Natural killer cell (primary cell): Measurements from ENCODE around the gene THAP12. TPM values are rescaled to one million over a fixed set of nuclear protein-coding genes. Genes with fewer than 3 reads are reported as not detected.

ENCODE experiments used
- ATAC-seq, 3 donors: fragments of 150-1000 bp in 2 of 3; fragments of 200-7000 bp in 1 of 3; cut with Tn5 transposase; 1 replicate in 1 of 3; 2 replicates in 2 of 3; pipeline ENCODE4 v1.10.0; 2021; ENCODE audit warnings: mild to moderate bottlenecking in 2 of 3, moderate library complexity in 2 of 3
- DNase-seq, 2 donors: peaks; one replicate each; pipeline versions ENCODE4 v3.0.0 to v3.0.0-alpha.2; 2013 to 2021; ENCODE audit warnings: mixed read lengths in 1 of 2
- H3K27ac ChIP-seq: one replicate; pipeline ENCODE4 v1.5.1; 2013; ENCODE audit warnings: mild to moderate bottlenecking, low read length
- H3K27me3 ChIP-seq: one replicate; pipeline ENCODE4 v1.6.1; 2013; ENCODE audit warnings: low read length; ENCODE audit not compliant: control insufficient read depth, insufficient read depth
- H3K36me3 ChIP-seq: one replicate; pipeline ENCODE4 v1.6.1; 2013; ENCODE audit warnings: low read length; ENCODE audit not compliant: control insufficient read depth, insufficient read depth
- H3K4me1 ChIP-seq: one replicate; pipeline ENCODE4 v1.6.1; 2013; ENCODE audit warnings: low read length; ENCODE audit not compliant: control insufficient read depth, insufficient read depth
- H3K4me3 ChIP-seq: one replicate; pipeline ENCODE4 v1.5.1; 2013; ENCODE audit warnings: low read length
- H3K9me3 ChIP-seq: one replicate; pipeline ENCODE4 v1.6.1; 2013; ENCODE audit warnings: low read length; ENCODE audit not compliant: control insufficient read depth, insufficient read depth
- H3K27ac Mint-ChIP-seq, 2 donors: one replicate each; pipeline ENCODE4 v1.8.0; 2022; ENCODE audit warnings: mild to moderate bottlenecking in 2 of 2, mixed read lengths in 2 of 2, moderate library complexity in 1 of 2
- H3K27me3 Mint-ChIP-seq, 2 donors: one replicate each; pipeline ENCODE4 v1.8.0; 2022; ENCODE audit warnings: low read depth in 2 of 2, mixed read lengths in 2 of 2
- H3K36me3 Mint-ChIP-seq: one replicate; pipeline ENCODE4 v1.8.0; 2022; ENCODE audit warnings: mixed read lengths
- H3K4me1 Mint-ChIP-seq, 2 donors: one replicate each; pipeline ENCODE4 v1.8.0; 2022; ENCODE audit warnings: mixed read lengths in 2 of 2
- H3K4me3 Mint-ChIP-seq: one replicate; pipeline ENCODE4 v1.8.0; 2022; ENCODE audit warnings: mild to moderate bottlenecking, moderate library complexity, mixed read lengths
- H3K9me3 Mint-ChIP-seq, 2 donors: one replicate each; pipeline ENCODE4 v1.8.0; 2022; ENCODE audit warnings: mixed read lengths in 2 of 2
- WGBS: methylation state at CpG from one replicate; pipeline ENCODE4 v1.1.7; 2013; ENCODE audit warnings: missing lambda C conversion rate; ENCODE audit not compliant: insufficient coverage; 5-methylcytosine and 5-hydroxymethylcytosine counted together
- intact Hi-C: fragments of 100-400 bp; cut with micrococcal nuclease; formaldehyde crosslinking; loops from one replicate; pipeline ENCODE4 v1.14.2; 2022
- total RNA-seq, 4 donors: library from RNA; stranded (reverse); fragments of 120-200 nt in 1 of 4; gene quantifications; one replicate each; pipeline versions ENCODE4 v1.2.3 to v1.2.4, GENCODE V29; 2013 to 2022
- TF ChIP-seq, protein P1 (sequence below): fragments of 200-600 bp; IDR thresholded peaks from one replicate; pipeline ENCODE4 v1.8.0; 2022; ENCODE audit warnings: antibody characterized with exemption

THAP12 gene
- total RNA-seq, 3 donors from 2014 or later (not counting 1 experiment from before 2014, with no cell fraction given), result 56.0 to 66.1 (median 64.3) TPM

DNA sequence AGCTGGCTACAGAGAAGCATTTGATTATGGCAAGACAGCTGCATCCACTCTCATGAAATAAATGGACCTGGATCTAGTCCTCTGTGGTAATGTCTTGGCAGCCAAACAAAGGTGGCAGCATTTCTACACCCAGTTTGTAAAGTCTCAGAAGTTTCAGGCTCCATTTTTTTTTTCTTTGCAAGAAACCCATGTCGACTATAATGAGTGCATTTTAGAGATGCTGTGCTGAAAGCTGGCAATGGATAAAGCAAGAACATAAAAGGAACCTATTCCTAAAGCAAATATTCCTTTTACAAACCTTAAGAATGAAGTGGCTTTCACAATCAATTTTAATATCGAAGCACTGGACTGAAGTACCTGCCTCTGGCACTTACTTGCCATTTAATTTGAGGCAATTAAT is 33.5 kb downstream of the THAP12 start:
- peaks cover 10% of the 10 kb centered on the region for H3K36me3 Mint-ChIP-seq
- no peaks in the 10 kb centered on the region for H3K9me3 Mint-ChIP-seq
- no peak for ATAC-seq
- Histone ChIP-seq H3K4me1 (no peaks in the 10 kb centered on the region), H3K27ac (no peak overlapping the region), H3K4me3 (no peak overlapping the region), H3K27me3 (no peaks in the 10 kb centered on the region), H3K9me3 (no peaks in the 10 kb centered on the region), H3K36me3 (peaks cover 12% of the 10 kb centered on the region)
- H3K27me3 Mint-ChIP-seq, result no peaks in the 10 kb centered on the region
- intact Hi-C loops, result no loop called here
- TF ChIP-seq, protein P1, sequence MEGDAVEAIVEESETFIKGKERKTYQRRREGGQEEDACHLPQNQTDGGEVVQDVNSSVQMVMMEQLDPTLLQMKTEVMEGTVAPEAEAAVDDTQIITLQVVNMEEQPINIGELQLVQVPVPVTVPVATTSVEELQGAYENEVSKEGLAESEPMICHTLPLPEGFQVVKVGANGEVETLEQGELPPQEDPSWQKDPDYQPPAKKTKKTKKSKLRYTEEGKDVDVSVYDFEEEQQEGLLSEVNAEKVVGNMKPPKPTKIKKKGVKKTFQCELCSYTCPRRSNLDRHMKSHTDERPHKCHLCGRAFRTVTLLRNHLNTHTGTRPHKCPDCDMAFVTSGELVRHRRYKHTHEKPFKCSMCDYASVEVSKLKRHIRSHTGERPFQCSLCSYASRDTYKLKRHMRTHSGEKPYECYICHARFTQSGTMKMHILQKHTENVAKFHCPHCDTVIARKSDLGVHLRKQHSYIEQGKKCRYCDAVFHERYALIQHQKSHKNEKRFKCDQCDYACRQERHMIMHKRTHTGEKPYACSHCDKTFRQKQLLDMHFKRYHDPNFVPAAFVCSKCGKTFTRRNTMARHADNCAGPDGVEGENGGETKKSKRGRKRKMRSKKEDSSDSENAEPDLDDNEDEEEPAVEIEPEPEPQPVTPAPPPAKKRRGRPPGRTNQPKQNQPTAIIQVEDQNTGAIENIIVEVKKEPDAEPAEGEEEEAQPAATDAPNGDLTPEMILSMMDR, result no peak
- no peak for DNase-seq
- 67% methylated on average over 2 of the region's 2 CpGs for WGBS
- no peak overlapping the region for H3K27ac Mint-ChIP-seq
- no peaks in the 10 kb centered on the region for H3K4me1 Mint-ChIP-seq
- no peak overlapping the region for H3K4me3 Mint-ChIP-seq

DNA sequence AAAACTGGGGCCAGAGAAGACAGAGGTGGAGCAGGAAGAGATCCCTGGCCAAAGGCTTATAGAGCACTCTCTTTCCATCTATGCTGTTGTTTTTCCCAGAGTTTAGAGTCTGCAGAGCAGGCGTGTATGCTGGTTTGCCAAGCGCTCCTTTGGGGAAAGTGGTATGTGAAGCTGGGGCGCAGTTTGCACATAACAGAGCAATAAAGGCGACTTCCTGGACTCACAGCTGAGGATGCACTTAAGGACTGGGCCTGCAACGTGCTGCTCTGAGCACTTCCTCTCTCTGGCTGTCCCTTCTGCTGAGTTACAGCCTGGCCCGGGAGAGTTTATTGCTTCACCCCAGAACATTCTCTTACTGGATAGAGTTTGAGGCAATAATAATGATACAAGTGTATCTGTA is 41.7 kb downstream of the THAP12 start:
- Histone ChIP-seq H3K36me3 (no peaks in the 10 kb centered on the region), H3K9me3 (peaks cover 10% of the 10 kb centered on the region), H3K4me1 (no peaks in the 10 kb centered on the region), H3K27ac (no peak overlapping the region), H3K27me3 (no peaks in the 10 kb centered on the region), H3K4me3 (no peak overlapping the region)
- Mint-ChIP-seq H3K4me3 (no peak overlapping the region), H3K9me3 (no peaks in the 10 kb centered on the region), H3K27me3 (no peaks in the 10 kb centered on the region), H3K4me1 (peaks cover 0 to 5% of the 10 kb centered on the region in 2 donors), H3K36me3 (no peaks in the 10 kb centered on the region), H3K27ac (peak overlapping the region in 1 of 2 donors; percentile 19)
- 23% methylated on average over 5 of the region's 6 CpGs for WGBS
- ATAC-seq (peak in 1 of 3 donors; percentile 67), DNase-seq (peak in 1 of 2 donors; percentile 19)
- intact Hi-C loops, result no loop called here
- TF ChIP-seq, protein P1, result no peak

DNA sequence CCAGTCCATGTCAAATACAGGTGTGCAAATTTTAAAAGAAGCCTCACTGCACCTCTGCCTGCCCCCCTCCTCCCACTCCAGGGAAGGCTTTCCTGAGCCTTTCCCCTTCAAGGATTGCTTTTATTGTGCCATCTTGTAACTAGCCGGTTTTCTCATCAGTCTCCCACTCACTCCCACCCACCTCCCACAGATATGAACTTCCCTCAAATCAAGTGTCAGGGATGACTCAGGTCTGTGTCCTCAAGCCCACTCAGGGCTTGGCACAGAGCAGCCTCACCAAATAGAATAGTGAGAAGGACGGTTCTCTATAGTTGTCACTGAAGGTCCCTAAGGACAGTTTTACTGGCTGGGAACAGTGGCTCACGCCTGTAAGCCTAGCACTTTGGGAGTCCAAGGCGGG is 43.0 kb downstream of the THAP12 start:
- WGBS, result 92% methylated on average over 4 of the region's 4 CpGs
- DNase-seq (no peak), ATAC-seq (no peak)
- H3K9me3 Mint-ChIP-seq, result no peaks in the 10 kb centered on the region
- Histone ChIP-seq H3K4me3 (no peak overlapping the region), H3K36me3 (no peaks in the 10 kb centered on the region), H3K9me3 (peaks cover 13% of the 10 kb centered on the region), H3K27me3 (no peaks in the 10 kb centered on the region), H3K27ac (no peak overlapping the region), H3K4me1 (no peaks in the 10 kb centered on the region)
- peaks cover 0 to 5% of the 10 kb centered on the region in 2 donors for H3K4me1 Mint-ChIP-seq
- H3K36me3 Mint-ChIP-seq, result no peaks in the 10 kb centered on the region
- H3K27ac Mint-ChIP-seq, result no peak overlapping the region
- no peaks in the 10 kb centered on the region for H3K27me3 Mint-ChIP-seq
- TF ChIP-seq, protein P1, result no peak
- intact Hi-C loops, result no loop called here
- no peak overlapping the region for H3K4me3 Mint-ChIP-seq

DNA sequence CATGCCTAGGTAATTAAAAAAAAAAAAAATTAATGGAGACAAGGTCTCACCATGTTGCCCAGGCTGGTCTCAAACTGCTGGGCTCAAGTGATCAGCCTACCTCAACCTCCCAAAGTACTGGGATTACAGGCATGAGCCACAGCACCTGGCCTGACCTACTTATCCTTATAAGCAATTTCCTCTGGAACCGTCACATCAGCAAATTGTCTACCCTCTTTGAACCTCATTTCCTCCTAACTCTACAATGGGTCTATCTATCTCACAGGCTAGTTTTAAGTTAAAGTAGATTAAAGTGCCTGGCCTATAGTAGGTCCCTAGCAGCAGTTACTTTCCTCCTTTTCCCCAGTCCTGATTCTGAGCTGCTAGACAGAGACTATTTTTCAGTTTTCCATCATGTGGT is 43.5 kb downstream of the THAP12 start:
- no peak overlapping the region for H3K27ac Mint-ChIP-seq
- no peak for ATAC-seq

More for the DNA sequence above, 43.5 kb downstream of the THAP12 start:
- H3K27me3 ChIP-seq, result no peaks in the 10 kb centered on the region
- DNase-seq, result no peak
- no peak overlapping the region for H3K4me3 ChIP-seq
- no peaks in the 10 kb centered on the region for H3K9me3 Mint-ChIP-seq
- H3K27ac ChIP-seq, result no peak overlapping the region
- no peaks in the 10 kb centered on the region for H3K36me3 Mint-ChIP-seq
- H3K4me3 Mint-ChIP-seq, result no peak overlapping the region
- no peaks in the 10 kb centered on the region for H3K27me3 Mint-ChIP-seq
- peaks cover 13% of the 10 kb centered on the region for H3K9me3 ChIP-seq
- TF ChIP-seq, protein P1, result no peak
- peaks cover 0 to 5% of the 10 kb centered on the region in 2 donors for H3K4me1 Mint-ChIP-seq
- no peaks in the 10 kb centered on the region for H3K36me3 ChIP-seq
- H3K4me1 ChIP-seq, result no peaks in the 10 kb centered on the region
- intact Hi-C loops, result no loop called here
- 57% methylated on average over 1 of the region's 1 CpG for WGBS
